ENCODE results near the gene PLIN3. TPM values are rescaled to one million over a fixed set of nuclear protein-coding genes. Genes with fewer than 3 reads are reported as not detected.
"Not testable (repeated sequence)": the region's sequence is repeated elsewhere in the genome, so short reads cannot be mapped to it uniquely, and the experiment has no call there.

The PLIN3 gene
- total RNA-seq, 1 donor from 2014 or later = 73.1 TPM

DNA sequence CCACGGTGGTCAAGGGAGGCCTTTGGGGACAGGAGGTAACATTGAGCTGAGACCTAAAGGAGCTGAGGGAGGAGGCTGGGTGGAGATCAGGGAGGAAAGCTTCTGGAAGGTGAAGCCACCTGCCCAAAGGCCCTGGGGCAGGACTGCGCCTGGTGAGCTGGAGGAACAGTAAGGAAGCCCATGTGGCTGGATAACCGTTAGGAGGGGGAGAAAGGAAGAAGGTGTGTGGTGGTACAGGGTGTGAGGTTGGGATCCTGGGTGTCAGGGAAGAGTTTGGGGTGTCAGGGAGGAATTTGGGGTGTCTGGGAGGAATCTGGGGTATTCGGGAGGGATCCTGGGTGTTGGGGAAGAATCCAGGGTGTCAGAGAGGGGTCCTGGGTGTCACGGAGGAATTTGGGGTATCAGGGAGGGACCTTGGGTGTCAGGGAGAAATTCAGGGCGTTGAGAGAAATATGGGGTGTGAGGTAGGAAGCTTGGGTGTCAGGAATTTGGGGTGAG lies 36.6 kb downstream of the PLIN3 start:
- H3K36me3 Mint-ChIP-seq (ENCODE audit: low read depth, unreplicated experiment) = no peaks in the 10 kb centered on the region
- peaks cover 15% of the 10 kb centered on the region for H3K27me3 Mint-ChIP-seq (ENCODE audit: unreplicated experiment)
- H3K9me3 Mint-ChIP-seq (ENCODE audit: unreplicated experiment) = no peaks in the 10 kb centered on the region
- peak overlapping the region; percentile 85 for H3K4me3 Mint-ChIP-seq (ENCODE audit: unreplicated experiment)
- TF ChIP-seq, protein P1, sequence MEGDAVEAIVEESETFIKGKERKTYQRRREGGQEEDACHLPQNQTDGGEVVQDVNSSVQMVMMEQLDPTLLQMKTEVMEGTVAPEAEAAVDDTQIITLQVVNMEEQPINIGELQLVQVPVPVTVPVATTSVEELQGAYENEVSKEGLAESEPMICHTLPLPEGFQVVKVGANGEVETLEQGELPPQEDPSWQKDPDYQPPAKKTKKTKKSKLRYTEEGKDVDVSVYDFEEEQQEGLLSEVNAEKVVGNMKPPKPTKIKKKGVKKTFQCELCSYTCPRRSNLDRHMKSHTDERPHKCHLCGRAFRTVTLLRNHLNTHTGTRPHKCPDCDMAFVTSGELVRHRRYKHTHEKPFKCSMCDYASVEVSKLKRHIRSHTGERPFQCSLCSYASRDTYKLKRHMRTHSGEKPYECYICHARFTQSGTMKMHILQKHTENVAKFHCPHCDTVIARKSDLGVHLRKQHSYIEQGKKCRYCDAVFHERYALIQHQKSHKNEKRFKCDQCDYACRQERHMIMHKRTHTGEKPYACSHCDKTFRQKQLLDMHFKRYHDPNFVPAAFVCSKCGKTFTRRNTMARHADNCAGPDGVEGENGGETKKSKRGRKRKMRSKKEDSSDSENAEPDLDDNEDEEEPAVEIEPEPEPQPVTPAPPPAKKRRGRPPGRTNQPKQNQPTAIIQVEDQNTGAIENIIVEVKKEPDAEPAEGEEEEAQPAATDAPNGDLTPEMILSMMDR (IDR thresholded peaks at IDR 0.05; ENCODE audit: unreplicated experiment) = no peak
- DNase-seq (ENCODE audit: low spot score) = no peak
- peaks cover 5% of the 10 kb centered on the region for H3K4me1 Mint-ChIP-seq (ENCODE audit: unreplicated experiment)
- no peak overlapping the region for H3K27ac Mint-ChIP-seq (ENCODE audit: unreplicated experiment)

DNA sequence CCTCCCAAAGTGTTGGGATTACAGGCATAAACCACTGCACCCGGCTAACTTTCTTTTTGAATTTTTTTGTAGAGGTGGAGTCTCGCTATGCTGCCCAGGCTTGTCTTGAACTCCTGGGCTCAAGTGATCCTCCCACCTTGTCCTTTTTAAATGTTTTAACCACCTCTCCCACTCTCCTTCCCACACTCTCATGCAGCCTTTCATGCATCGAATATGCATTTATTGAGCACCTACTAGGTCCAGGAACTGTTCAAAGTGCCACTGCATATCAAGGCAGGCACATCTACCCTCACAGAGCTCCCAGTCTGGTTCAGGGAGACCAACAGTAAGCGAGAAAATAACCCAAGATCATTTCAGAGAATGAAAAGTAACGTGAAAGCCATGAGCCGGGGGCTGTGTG lies 37.1 kb downstream of the PLIN3 start:
- Mint-ChIP-seq H3K4me3 (ENCODE audit: unreplicated experiment) (peak overlapping the region; percentile 85), H3K27me3 (ENCODE audit: unreplicated experiment) (peaks cover 13% of the 10 kb centered on the region), H3K27ac (ENCODE audit: unreplicated experiment) (no peak overlapping the region), H3K4me1 (ENCODE audit: unreplicated experiment) (peaks cover 5% of the 10 kb centered on the region), H3K36me3 (ENCODE audit: low read depth, unreplicated experiment) (no peaks in the 10 kb centered on the region), H3K9me3 (ENCODE audit: unreplicated experiment) (no peaks in the 10 kb centered on the region)
- TF ChIP-seq, protein P1 (IDR thresholded peaks at IDR 0.05; ENCODE audit: unreplicated experiment) = no peak
- no peak for DNase-seq (ENCODE audit: low spot score)

DNA sequence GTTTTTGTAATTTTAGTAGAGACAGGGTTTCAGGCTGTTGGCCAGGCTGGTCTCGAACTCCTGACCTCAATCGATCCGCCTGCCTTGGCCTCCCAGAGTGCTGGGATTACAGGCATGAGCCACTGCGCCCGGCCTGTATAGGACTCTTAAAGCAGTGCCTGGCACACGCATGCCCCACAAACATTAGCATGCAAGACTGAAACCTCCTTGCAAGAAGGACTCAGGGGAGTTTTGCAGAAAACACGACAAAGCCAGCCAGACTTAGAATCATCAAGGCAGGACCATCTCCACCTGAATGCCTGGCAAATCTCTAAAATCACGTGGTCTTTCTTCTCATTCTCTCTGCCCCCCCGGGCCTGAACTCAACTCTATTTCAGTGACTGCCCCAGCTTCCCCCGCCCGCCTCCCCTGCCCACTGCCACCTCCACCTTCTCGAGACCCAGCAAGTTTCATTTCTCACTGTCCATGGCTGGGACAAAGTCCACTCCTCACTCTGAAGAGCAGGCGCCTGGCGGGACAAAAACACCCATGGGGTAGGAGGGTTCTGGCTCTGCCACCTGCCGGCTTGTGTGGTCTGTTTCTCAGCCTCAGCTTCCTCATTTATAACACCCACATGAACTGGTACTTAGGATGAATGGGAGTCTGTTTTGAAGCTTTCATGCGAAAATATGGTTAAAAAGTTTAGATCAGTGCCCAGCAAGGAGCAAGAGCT lies 38.3 kb downstream of the PLIN3 start:
- H3K9me3 Mint-ChIP-seq (ENCODE audit: unreplicated experiment) = no peaks in the 10 kb centered on the region
- no peak overlapping the region for H3K27ac Mint-ChIP-seq (ENCODE audit: unreplicated experiment)
- TF ChIP-seq, protein P1 (IDR thresholded peaks at IDR 0.05; ENCODE audit: unreplicated experiment) = no peak
- H3K4me1 Mint-ChIP-seq (ENCODE audit: unreplicated experiment) = peaks cover 5% of the 10 kb centered on the region
- no peak overlapping the region for H3K4me3 Mint-ChIP-seq (ENCODE audit: unreplicated experiment)
- no peak for DNase-seq (ENCODE audit: low spot score)
- H3K27me3 Mint-ChIP-seq (ENCODE audit: unreplicated experiment) = peaks cover 13% of the 10 kb centered on the region
- H3K36me3 Mint-ChIP-seq (ENCODE audit: low read depth, unreplicated experiment) = no peaks in the 10 kb centered on the region

GRCh38 chr19:4823577-4823976 lies 43.9 kb downstream of the PLIN3 start:
- no peaks in the 10 kb centered on the region for H3K36me3 Mint-ChIP-seq (ENCODE audit: low read depth, unreplicated experiment)
- no peaks in the 10 kb centered on the region for H3K4me1 Mint-ChIP-seq (ENCODE audit: unreplicated experiment)
- no peak overlapping the region for H3K4me3 Mint-ChIP-seq (ENCODE audit: unreplicated experiment)
- peaks cover 2% of the 10 kb centered on the region for H3K27me3 Mint-ChIP-seq (ENCODE audit: unreplicated experiment)
- TF ChIP-seq, protein P1 (IDR thresholded peaks at IDR 0.05; ENCODE audit: unreplicated experiment) = no peak
- no peak for DNase-seq (ENCODE audit: low spot score)
- no peak overlapping the region for H3K27ac Mint-ChIP-seq (ENCODE audit: unreplicated experiment)
- no peaks in the 10 kb centered on the region for H3K9me3 Mint-ChIP-seq (ENCODE audit: unreplicated experiment)

GRCh38 chr19:4822354-4822753 lies 45.1 kb downstream of the PLIN3 start:
- not testable (repeated sequence) for H3K27me3 Mint-ChIP-seq (ENCODE audit: unreplicated experiment); DNase-seq (ENCODE audit: low spot score); H3K27ac Mint-ChIP-seq (ENCODE audit: unreplicated experiment); H3K36me3 Mint-ChIP-seq (ENCODE audit: low read depth, unreplicated experiment); H3K4me3 Mint-ChIP-seq (ENCODE audit: unreplicated experiment); H3K4me1 Mint-ChIP-seq (ENCODE audit: unreplicated experiment); H3K9me3 Mint-ChIP-seq (ENCODE audit: unreplicated experiment)
